Panc1 (cell line): Measurements from ENCODE around the gene SPO11.

Source experiments
- CTCF ChIP-seq: fragments of 450-650 bp; IDR thresholded peaks from 2 replicates; pipeline ENCODE4 v1.5.1; 2017; ENCODE audit warnings: mild to moderate bottlenecking
- POLR2AphosphoS5 ChIP-seq: IDR thresholded peaks from 2 replicates; pipeline ENCODE4 v1.6.1; 2012; ENCODE audit warnings: mild to moderate bottlenecking, low read depth, low read length, moderate library complexity
- REST ChIP-seq, 2 experiments: IDR thresholded peaks; 2 replicates each; pipeline ENCODE4 v1.6.1; 2011 to 2012; ENCODE audit warnings: low read depth in 2 of 2, control low read depth in 1 of 2, low read length in 1 of 2, mild to moderate bottlenecking in 1 of 2, moderate library complexity in 1 of 2; ENCODE audit not compliant: insufficient read depth in 1 of 2

GRCh38 chr20:57382516-57382915 lies 52.9 kb downstream of the SPO11 start:
- TF ChIP-seq CTCF (no peak), POLR2AphosphoS5 (no peak), REST (IDR thresholded peaks at IDR 0.05; ENCODE audit: insufficient read depth in 1 of 2, low read depth in 2 of 2, low read length in 1 of 2) (no peak)
